ENCODE data around the gene DISP3.

GRCh38 chr1:11518016-11518701 is 39.2 kb downstream of the DISP3 start:
- TF ChIP-seq, protein P1, sequence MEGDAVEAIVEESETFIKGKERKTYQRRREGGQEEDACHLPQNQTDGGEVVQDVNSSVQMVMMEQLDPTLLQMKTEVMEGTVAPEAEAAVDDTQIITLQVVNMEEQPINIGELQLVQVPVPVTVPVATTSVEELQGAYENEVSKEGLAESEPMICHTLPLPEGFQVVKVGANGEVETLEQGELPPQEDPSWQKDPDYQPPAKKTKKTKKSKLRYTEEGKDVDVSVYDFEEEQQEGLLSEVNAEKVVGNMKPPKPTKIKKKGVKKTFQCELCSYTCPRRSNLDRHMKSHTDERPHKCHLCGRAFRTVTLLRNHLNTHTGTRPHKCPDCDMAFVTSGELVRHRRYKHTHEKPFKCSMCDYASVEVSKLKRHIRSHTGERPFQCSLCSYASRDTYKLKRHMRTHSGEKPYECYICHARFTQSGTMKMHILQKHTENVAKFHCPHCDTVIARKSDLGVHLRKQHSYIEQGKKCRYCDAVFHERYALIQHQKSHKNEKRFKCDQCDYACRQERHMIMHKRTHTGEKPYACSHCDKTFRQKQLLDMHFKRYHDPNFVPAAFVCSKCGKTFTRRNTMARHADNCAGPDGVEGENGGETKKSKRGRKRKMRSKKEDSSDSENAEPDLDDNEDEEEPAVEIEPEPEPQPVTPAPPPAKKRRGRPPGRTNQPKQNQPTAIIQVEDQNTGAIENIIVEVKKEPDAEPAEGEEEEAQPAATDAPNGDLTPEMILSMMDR (IDR thresholded peaks at IDR 0.05 in 8 of 11, conservative IDR thresholded peaks at IDR 0.05 in 3 of 11), result no peak
- TF ChIP-seq POLR2AphosphoS5 (IDR thresholded peaks at IDR 0.05) (no peak), POLR2A (IDR thresholded peaks at IDR 0.05) (no peak)

Data from spleen (tissue), 7 donors.